ENCODE results near the gene RNU1-1. TPM values are rescaled to one million over a fixed set of nuclear protein-coding genes. Genes with fewer than 3 reads are reported as not detected.
"Not testable (repeated sequence)": the region's sequence is repeated elsewhere in the genome, so short reads cannot be mapped to it uniquely, and the experiment has no call there.

RNU1-1 gene
- total and polyA plus RNA-seq, 2 donors from 2014 or later, result 26.8 to 8,605 TPM

DNA sequence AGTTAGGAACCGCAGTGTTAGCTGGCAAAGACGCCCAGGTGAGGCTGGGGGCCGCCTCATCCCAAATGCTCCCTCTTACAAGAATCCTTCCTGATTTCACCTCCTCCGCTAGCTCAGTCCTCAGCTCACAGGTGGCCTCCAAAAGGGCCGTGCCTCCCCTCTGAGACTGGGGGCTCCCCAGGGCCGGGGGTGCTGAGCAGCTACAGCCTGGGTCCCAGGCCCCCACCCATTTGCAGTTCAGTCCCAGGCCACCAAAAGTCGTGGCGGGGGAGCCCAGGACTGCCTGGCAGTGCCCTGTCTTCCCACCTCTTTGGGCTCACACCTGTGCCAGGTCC, 29.6 kb downstream of the RNU1-1 start:
- FAIRE-seq, result no peak
- peaks cover 0 to 8% (median 4%) of the 10 kb centered on the region in 3 donors for H3K36me3 ChIP-seq (ENCODE audit: control insufficient read depth in 2 of 3, insufficient read depth in 3 of 3, low read length in 3 of 3)
- intact Hi-C loops (cut with DNase I), result no loop called here

DNA sequence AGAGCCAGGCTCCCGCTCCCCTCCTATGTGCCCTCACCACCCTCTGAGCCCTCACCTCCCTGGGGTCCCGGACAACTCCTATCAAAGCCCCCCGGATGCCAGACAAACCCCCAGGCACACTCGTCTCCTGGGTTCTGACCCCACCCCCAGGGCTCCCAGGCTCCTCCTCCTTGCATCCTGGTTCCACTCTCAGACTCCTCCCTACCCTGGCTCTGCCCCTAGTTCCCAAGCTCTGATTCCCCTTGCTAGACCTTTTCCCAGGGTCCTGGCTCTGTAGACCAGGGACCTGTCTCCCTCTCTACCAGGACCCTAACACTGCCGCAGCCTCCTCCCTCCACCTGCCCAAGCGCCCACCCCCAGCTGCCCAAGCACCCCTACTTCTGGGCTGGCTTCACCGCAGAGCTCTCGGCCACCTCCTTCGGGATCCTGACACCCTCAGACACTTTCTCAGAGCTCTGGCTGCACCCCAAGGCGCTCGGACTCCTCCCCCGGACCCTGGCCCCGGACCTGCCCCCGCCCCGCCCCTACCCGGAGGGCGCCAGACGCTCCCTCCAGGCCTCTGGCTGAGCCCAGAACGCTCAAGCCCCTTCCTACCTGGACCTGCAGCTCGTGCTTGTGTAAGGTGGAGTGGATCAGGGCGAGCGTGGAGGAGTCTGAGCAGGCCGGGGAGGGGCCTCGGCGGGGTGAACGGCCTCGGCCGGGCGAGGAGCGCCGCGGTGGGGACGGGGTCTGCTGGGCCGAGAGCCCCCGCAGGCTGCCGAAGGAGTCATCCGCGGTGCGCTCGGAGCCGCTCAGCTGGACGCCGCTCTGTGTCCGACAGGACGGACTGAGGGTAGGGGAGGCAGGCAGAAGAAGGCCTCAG, 30.2 kb downstream of the RNU1-1 start:
- H3K9ac ChIP-seq (ENCODE audit: low read length in 3 of 3); FAIRE-seq; H3K4me3 ChIP-seq (ENCODE audit: low read length in 3 of 3); H3K4me1 ChIP-seq (ENCODE audit: control insufficient read depth in 2 of 3, insufficient read depth in 2 of 3, low read depth in 1 of 3, low read length in 3 of 3); H3K36me3 ChIP-seq (ENCODE audit: control insufficient read depth in 2 of 3, insufficient read depth in 3 of 3, low read length in 3 of 3); H3K27ac ChIP-seq (ENCODE audit: low read depth in 2 of 2, low read length in 2 of 2); H3K27me3 ChIP-seq (ENCODE audit: control insufficient read depth, insufficient read depth, low read length); DNase-seq; H3K9me3 ChIP-seq (ENCODE audit: control insufficient read depth in 2 of 3, insufficient read depth in 1 of 3, low read length in 3 of 3); intact Hi-C loops (cut with DNase I): not testable (repeated sequence)

More for the DNA sequence above, 29.6 kb downstream of the RNU1-1 start:
- Histone ChIP-seq H3K27me3 (ENCODE audit: control insufficient read depth, insufficient read depth, low read length) (no peaks in the 10 kb centered on the region), H3K9ac (ENCODE audit: low read length in 3 of 3) (no peak overlapping the region), H3K4me3 (ENCODE audit: low read length in 3 of 3) (no peak overlapping the region), H3K9me3 (ENCODE audit: control insufficient read depth in 2 of 3, insufficient read depth in 1 of 3, low read length in 3 of 3) (no peaks in the 10 kb centered on the region), H3K4me1 (ENCODE audit: control insufficient read depth in 2 of 3, insufficient read depth in 2 of 3, low read depth in 1 of 3, low read length in 3 of 3) (no peaks in the 10 kb centered on the region), H3K27ac (ENCODE audit: low read depth in 2 of 2, low read length in 2 of 2) (no peak overlapping the region)
- no peak for DNase-seq
- TF ChIP-seq, protein P1, sequence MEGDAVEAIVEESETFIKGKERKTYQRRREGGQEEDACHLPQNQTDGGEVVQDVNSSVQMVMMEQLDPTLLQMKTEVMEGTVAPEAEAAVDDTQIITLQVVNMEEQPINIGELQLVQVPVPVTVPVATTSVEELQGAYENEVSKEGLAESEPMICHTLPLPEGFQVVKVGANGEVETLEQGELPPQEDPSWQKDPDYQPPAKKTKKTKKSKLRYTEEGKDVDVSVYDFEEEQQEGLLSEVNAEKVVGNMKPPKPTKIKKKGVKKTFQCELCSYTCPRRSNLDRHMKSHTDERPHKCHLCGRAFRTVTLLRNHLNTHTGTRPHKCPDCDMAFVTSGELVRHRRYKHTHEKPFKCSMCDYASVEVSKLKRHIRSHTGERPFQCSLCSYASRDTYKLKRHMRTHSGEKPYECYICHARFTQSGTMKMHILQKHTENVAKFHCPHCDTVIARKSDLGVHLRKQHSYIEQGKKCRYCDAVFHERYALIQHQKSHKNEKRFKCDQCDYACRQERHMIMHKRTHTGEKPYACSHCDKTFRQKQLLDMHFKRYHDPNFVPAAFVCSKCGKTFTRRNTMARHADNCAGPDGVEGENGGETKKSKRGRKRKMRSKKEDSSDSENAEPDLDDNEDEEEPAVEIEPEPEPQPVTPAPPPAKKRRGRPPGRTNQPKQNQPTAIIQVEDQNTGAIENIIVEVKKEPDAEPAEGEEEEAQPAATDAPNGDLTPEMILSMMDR (IDR thresholded peaks at IDR 0.05; ENCODE audit: borderline replicate concordance, extremely low read depth, insufficient read depth), result no peak

DNA sequence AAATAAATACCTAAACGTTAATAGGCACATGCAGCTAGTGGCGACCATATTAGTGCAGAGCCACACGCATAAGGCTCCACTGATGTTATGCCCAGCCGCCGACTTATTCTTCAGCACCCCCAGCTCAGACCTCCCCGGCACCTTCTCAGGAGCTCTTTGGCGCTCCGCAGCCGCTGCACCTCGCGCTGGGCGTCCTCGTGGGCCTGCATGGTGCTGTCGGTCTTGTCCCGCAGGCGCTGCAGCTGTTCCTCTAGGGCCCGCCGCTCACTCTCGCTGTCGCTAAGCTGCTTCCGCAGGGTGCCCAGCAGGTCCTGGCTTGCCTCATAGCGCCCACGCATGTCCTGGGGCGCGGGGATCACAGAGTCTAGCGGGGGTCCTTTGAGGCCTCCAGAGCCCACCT, 30.9 kb downstream of the RNU1-1 start:
- H3K9me3 ChIP-seq (ENCODE audit: control insufficient read depth in 2 of 3, insufficient read depth in 1 of 3, low read length in 3 of 3); FAIRE-seq; H3K9ac ChIP-seq (ENCODE audit: low read length in 3 of 3); H3K4me3 ChIP-seq (ENCODE audit: low read length in 3 of 3); H3K27me3 ChIP-seq (ENCODE audit: control insufficient read depth, insufficient read depth, low read length); intact Hi-C loops (cut with DNase I); DNase-seq; H3K4me1 ChIP-seq (ENCODE audit: control insufficient read depth in 2 of 3, insufficient read depth in 2 of 3, low read depth in 1 of 3, low read length in 3 of 3); H3K36me3 ChIP-seq (ENCODE audit: control insufficient read depth in 2 of 3, insufficient read depth in 3 of 3, low read length in 3 of 3); H3K27ac ChIP-seq (ENCODE audit: low read depth in 2 of 2, low read length in 2 of 2): not testable (repeated sequence)

DNA sequence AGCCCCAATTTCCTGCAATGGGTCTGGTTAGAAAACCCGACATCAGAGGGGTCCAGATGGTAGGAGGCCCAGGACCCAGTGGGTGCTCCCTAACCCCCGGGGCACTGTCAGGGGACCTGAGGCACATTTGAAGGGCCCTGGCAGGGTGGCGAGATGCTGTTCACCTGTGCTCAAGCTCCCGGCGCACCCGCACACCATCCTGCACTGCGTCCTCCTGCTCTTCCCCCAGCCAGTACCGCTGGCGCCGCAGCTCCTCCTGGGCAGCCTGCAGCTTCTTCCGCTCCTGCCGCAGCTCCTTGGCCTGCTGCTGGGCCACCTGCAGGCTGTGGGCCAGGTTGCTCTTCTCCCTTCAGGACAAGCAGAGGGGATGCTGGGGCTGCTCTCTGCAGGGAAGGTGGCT, 36.0 kb downstream of the RNU1-1 start:
- DNase-seq, result no peak

DNA sequence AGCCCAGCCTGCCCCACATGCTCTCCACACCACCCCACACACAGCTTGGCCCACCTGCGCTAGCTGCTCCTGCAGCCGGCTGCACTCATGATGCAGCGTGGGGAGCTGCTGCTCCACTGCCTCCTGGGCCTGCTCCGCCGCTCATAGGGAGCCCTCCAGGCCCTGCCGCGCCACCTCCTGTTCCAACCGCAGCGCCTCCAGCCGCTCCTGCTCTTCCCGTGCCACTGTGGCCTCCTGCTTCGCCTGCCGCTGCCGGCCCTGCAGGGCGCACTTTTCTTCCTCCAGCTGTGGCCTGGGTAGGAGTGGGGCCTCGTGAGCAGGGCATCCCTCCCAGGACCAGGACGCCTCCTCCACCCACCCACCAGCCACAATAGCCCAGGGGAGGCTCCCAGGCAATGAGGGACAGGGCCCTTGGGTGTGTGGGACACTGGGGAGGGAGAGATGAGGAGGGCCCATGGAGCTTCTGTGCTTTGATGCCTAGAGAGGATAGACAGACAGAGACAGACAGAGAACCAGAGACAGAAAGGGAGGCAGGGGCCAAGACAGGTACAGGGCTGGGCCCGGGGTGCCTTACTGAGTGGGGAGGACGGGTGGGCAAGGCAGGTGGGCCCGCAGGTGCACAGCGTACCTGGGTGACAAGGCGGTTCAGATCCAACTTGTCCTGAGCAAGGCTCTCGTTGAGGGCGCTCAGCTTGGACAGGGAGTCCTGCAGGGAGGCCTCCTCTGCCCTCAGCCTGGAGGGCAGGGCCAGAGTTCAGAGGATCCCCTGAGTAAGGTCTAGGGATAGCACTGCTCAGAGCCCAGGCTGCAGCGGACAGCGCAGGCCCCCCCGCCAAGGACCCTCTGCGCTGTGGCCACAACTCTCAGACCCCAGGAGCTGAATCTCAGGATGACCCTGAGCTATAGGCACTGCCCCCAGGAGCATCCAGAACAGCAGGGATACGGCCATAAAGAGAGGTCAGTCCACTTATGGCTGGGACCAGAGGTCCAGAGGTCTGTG, 38.0 kb downstream of the RNU1-1 start:
- H3K27me3 ChIP-seq (ENCODE audit: control insufficient read depth, insufficient read depth, low read length); FAIRE-seq; H3K9me3 ChIP-seq (ENCODE audit: control insufficient read depth in 2 of 3, insufficient read depth in 1 of 3, low read length in 3 of 3); H3K4me1 ChIP-seq (ENCODE audit: control insufficient read depth in 2 of 3, insufficient read depth in 2 of 3, low read depth in 1 of 3, low read length in 3 of 3); DNase-seq; H3K4me3 ChIP-seq (ENCODE audit: low read length in 3 of 3); H3K9ac ChIP-seq (ENCODE audit: low read length in 3 of 3); intact Hi-C loops (cut with DNase I); H3K27ac ChIP-seq (ENCODE audit: low read depth in 2 of 2, low read length in 2 of 2): not testable (repeated sequence)
- H3K36me3 ChIP-seq (ENCODE audit: control insufficient read depth in 2 of 3, insufficient read depth in 3 of 3, low read length in 3 of 3), result peaks cover 0 to 14% (median 4%) of the 10 kb centered on the region in 3 donors

More for the DNA sequence above, 36.0 kb downstream of the RNU1-1 start:
- Histone ChIP-seq H3K4me1 (ENCODE audit: control insufficient read depth in 2 of 3, insufficient read depth in 2 of 3, low read depth in 1 of 3, low read length in 3 of 3) (no peaks in the 10 kb centered on the region), H3K27ac (ENCODE audit: low read depth in 2 of 2, low read length in 2 of 2) (no peak overlapping the region), H3K4me3 (ENCODE audit: low read length in 3 of 3) (no peak overlapping the region), H3K27me3 (ENCODE audit: control insufficient read depth, insufficient read depth, low read length) (no peaks in the 10 kb centered on the region), H3K9ac (ENCODE audit: low read length in 3 of 3) (no peak overlapping the region), H3K36me3 (ENCODE audit: control insufficient read depth in 2 of 3, insufficient read depth in 3 of 3, low read length in 3 of 3) (peaks cover 0 to 14% (median 4%) of the 10 kb centered on the region in 3 donors), H3K9me3 (ENCODE audit: control insufficient read depth in 2 of 3, insufficient read depth in 1 of 3, low read length in 3 of 3) (no peaks in the 10 kb centered on the region)
- intact Hi-C loops (cut with DNase I), result no loop called here
- FAIRE-seq, result no peak
- TF ChIP-seq, protein P1 (IDR thresholded peaks at IDR 0.05; ENCODE audit: borderline replicate concordance, extremely low read depth, insufficient read depth), result no peak

DNA sequence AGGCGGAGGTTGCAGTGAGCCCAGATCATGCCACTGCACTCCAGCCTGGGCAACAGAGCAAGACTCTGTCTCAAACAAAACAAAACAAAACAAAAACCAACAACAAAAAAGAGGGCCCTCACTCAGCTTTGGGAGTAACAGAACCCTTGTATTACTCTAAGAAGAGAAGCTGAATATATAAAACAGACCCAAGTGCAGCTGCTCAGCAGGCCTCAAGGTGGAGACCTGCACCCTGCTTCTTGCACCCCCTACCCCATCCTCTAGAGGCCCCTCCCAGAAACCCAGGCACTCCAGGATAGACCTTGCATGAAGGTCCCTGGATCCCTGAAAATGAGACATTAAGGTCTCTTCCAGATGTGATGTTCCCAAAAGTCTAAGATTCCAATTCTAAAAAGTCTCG, 39.2 kb downstream of the RNU1-1 start:
- H3K9me3 ChIP-seq (ENCODE audit: control insufficient read depth in 2 of 3, insufficient read depth in 1 of 3, low read length in 3 of 3); H3K4me3 ChIP-seq (ENCODE audit: low read length in 3 of 3); DNase-seq; H3K27ac ChIP-seq (ENCODE audit: low read depth in 2 of 2, low read length in 2 of 2); H3K36me3 ChIP-seq (ENCODE audit: control insufficient read depth in 2 of 3, insufficient read depth in 3 of 3, low read length in 3 of 3); H3K27me3 ChIP-seq (ENCODE audit: control insufficient read depth, insufficient read depth, low read length); H3K4me1 ChIP-seq (ENCODE audit: control insufficient read depth in 2 of 3, insufficient read depth in 2 of 3, low read depth in 1 of 3, low read length in 3 of 3); intact Hi-C loops (cut with DNase I); FAIRE-seq; H3K9ac ChIP-seq (ENCODE audit: low read length in 3 of 3): not testable (repeated sequence)
